GM19238 (cell line): ENCODE results near the gene SLC8B1.

Source experiments
- DNase-seq: peaks from one replicate; pipeline ENCODE4 v3.0.0; 2011; ENCODE audit warnings: low spot score; ENCODE audit not compliant: insufficient read length

The SLC8B1 gene

GRCh38 chr12:113325916-113326315 is 9.0 kb downstream of the SLC8B1 start:
- DNase-seq = no peak

GRCh38 chr12:113322343-113322742 is 12.6 kb downstream of the SLC8B1 start:
- DNase-seq = no peak

- DNase-seq = no peak
These were observed 14.5 kb downstream of the SLC8B1 start for GRCh38 chr12:113320401-113320800.

- no peak for DNase-seq
These were observed 15.8 kb downstream of the SLC8B1 start for GRCh38 chr12:113318900-113319628.

GRCh38 chr12:113318046-113318656 is 16.8 kb downstream of the SLC8B1 start:
- DNase-seq = no peak

GRCh38 chr12:113317122-113317521 is 17.8 kb downstream of the SLC8B1 start:
- no peak for DNase-seq

GRCh38 chr12:113316155-113316554 is 18.8 kb downstream of the SLC8B1 start:
- DNase-seq = no peak

GRCh38 chr12:113315358-113315757 is 19.6 kb downstream of the SLC8B1 start:
- no peak for DNase-seq

- DNase-seq = no peak
These were observed 20.8 kb downstream of the SLC8B1 start for GRCh38 chr12:113314121-113314529.

GRCh38 chr12:113310489-113310888 is 24.4 kb downstream of the SLC8B1 start:
- no peak for DNase-seq

- no peak for DNase-seq
These were observed 28.5 kb downstream of the SLC8B1 start for GRCh38 chr12:113306382-113306781.

- no peak for DNase-seq
These were observed 29.5 kb downstream of the SLC8B1 start for GRCh38 chr12:113305281-113305856.

- DNase-seq = no peak
These were observed 31.8 kb downstream of the SLC8B1 start for GRCh38 chr12:113302886-113303640.

GRCh38 chr12:113302466-113302865 is 32.4 kb downstream of the SLC8B1 start:
- no peak for DNase-seq

GRCh38 chr12:113301811-113302210 is 33.1 kb downstream of the SLC8B1 start:
- DNase-seq = no peak

- DNase-seq = no peak
These were observed 35.2 kb downstream of the SLC8B1 start for GRCh38 chr12:113299619-113300237.

GRCh38 chr12:113298861-113299545 is 35.9 kb downstream of the SLC8B1 start:
- DNase-seq = no peak

- no peak for DNase-seq
These were observed 36.5 kb downstream of the SLC8B1 start for GRCh38 chr12:113298472-113298817.

- DNase-seq = no peak
These were observed 37.1 kb downstream of the SLC8B1 start for GRCh38 chr12:113297621-113298471.

GRCh38 chr12:113297214-113297587 is 37.7 kb downstream of the SLC8B1 start:
- no peak for DNase-seq
